ENCODE results near the gene SLX9. TPM values are rescaled to one million over a fixed set of nuclear protein-coding genes. Genes with fewer than 3 reads are reported as not detected.

SLX9 gene
- total RNA-seq, 1 experiment from 2014 or later, result 77.2 TPM

GRCh38 chr21:44929242-44929798 is 10.5 kb upstream of the SLX9 start (continued):
- TF ChIP-seq ZNF512 (CRISPR knock-in tag; IDR thresholded peaks at IDR 0.05; ENCODE audit: borderline replicate concordance) (no peak), CBFB (CRISPR knock-in tag; IDR thresholded peaks at IDR 0.05; ENCODE audit: low read depth) (no peak), NR2C2 (CRISPR knock-in tag; IDR thresholded peaks at IDR 0.05) (no peak), HMGA2 (CRISPR knock-in tag; IDR thresholded peaks at IDR 0.05) (no peak), PREB (CRISPR knock-in tag; IDR thresholded peaks at IDR 0.05; ENCODE audit: borderline replicate concordance) (no peak), FOXP4 (CRISPR knock-in tag; IDR thresholded peaks at IDR 0.05) (no peak), AR (CRISPR knock-in tag; IDR thresholded peaks at IDR 0.05) (no peak)

- Mint-ChIP-seq H3K27ac (no peak overlapping the region), H3K4me1 (peaks cover 41% of the 10 kb centered on the region), H3K27me3 (ENCODE audit: low read depth) (peaks cover 75% of the 10 kb centered on the region), H3K4me3 (no peak overlapping the region), H3K36me3 (no peaks in the 10 kb centered on the region), H3K9me3 (no peaks in the 10 kb centered on the region)
- no peak for ATAC-seq
- ChIA-PET CTCF (interaction anchor here (0.8 to 1.4 kb wide), 5 partner anchors 12 to 358 kb away, joined by 3 read pairs; partner anchors contain the start of gene POFUT2), POLR2A (interaction anchor here (0.7 kb wide), 1 partner anchor 1261 kb away, joined by 3 read pairs; no protein-coding TSS in a partner anchor)
- no peak for DNase-seq (ENCODE audit: low spot score)
- TF ChIP-seq HMGA2 (CRISPR knock-in tag; IDR thresholded peaks at IDR 0.05) (no peak), HMGXB4 (CRISPR knock-in tag; IDR thresholded peaks at IDR 0.05) (no peak), NFE2L1 (CRISPR knock-in tag; IDR thresholded peaks at IDR 0.05) (no peak)
Observed at GRCh38 chr21:44929799-44930542, 9.9 kb upstream of the SLX9 start.

- DNase-seq (ENCODE audit: low spot score) (no peak), ATAC-seq (no peak)
- peaks cover 41% of the 10 kb centered on the region for H3K4me1 Mint-ChIP-seq
- no peak overlapping the region for H3K27ac Mint-ChIP-seq
- H3K27me3 Mint-ChIP-seq (ENCODE audit: low read depth), result peaks cover 75% of the 10 kb centered on the region
- no peaks in the 10 kb centered on the region for H3K36me3 Mint-ChIP-seq
- ChIA-PET CTCF (interaction anchor here (1.2 kb wide), 2 partner anchors 23 to 357 kb away, joined by 3 read pairs; partner anchors contain the start of gene POFUT2), POLR2A (interaction anchor here (0.7 kb wide), 1 partner anchor 1260 kb away, joined by 3 read pairs; no protein-coding TSS in a partner anchor)
- H3K4me3 Mint-ChIP-seq, result peak overlapping the region; percentile 67
- no peaks in the 10 kb centered on the region for H3K9me3 Mint-ChIP-seq
- TF ChIP-seq TEAD1 (CRISPR knock-in tag; IDR thresholded peaks at IDR 0.05) (no peak), HMGXB4 (CRISPR knock-in tag; IDR thresholded peaks at IDR 0.05) (no peak), ZNF281 (CRISPR knock-in tag; IDR thresholded peaks at IDR 0.05) (no peak), NR2C2 (CRISPR knock-in tag; IDR thresholded peaks at IDR 0.05) (no peak), ZNF317 (CRISPR knock-in tag; IDR thresholded peaks at IDR 0.05; ENCODE audit: borderline replicate concordance, low read depth) (no peak), HMGA2 (CRISPR knock-in tag; IDR thresholded peaks at IDR 0.05) (no peak), PRRX2 (CRISPR knock-in tag; IDR thresholded peaks at IDR 0.05) (no peak)
Observed at GRCh38 chr21:44930543-44930981, 9.3 kb upstream of the SLX9 start.
